Measurements from ENCODE around the gene GALNT18.

- TF ChIP-seq CTCF (IDR thresholded peaks at IDR 0.05), result no peak
- no peak for TF ChIP-seq POLR2A (IDR thresholded peaks at IDR 0.05)
Measured at GRCh38 chr11:11397781-11398180, 224.0 kb downstream of the GALNT18 start.
